IMR-90 (cell line): ENCODE measurements around the gene CSHL1. TPM values are rescaled to one million over a fixed set of nuclear protein-coding genes. Genes with fewer than 3 reads are reported as not detected.

Experiments used
- ATAC-seq: fragments of 200-7000 bp; cut with Tn5 transposase; 2 replicates; pipeline ENCODE4 v1.9.1; 2020; ENCODE audit warnings: low read depth, mild to moderate bottlenecking, moderate library complexity
- BruUV-seq: library from RNA; stranded (reverse); fragments of 400-500 nt; replicated peaks from 2 replicates; lab custom pipeline; 2021; lab: Mats Ljungman, UMichigan
- CTCF ChIA-PET: fragments of 300-600 bp; formaldehyde crosslinking; extraction: SDS; loops from one replicate; lab custom pipeline; 2021; ENCODE audit warnings: antibody characterized with exemption; lab: Yijun Ruan, JAX
- POLR2A ChIA-PET: fragments of 300-600 bp; sonication (Branson Sonifier 250); formaldehyde crosslinking; loops from one replicate; lab custom pipeline; 2022; ENCODE audit warnings: antibody characterized with exemption; ENCODE audit not compliant: unreplicated experiment; lab: Charles Lee
- DNase-seq: peaks from one replicate; pipeline ENCODE4 v3.0.0; 2013
- H2AFZ ChIP-seq: replicated peaks from 2 replicates; pipeline ENCODE3; 2013; ENCODE audit warnings: low read length, mild to moderate bottlenecking; ENCODE audit not compliant: poor library complexity
- H2AK5ac ChIP-seq: 2 replicates; pipeline ENCODE4 v1.6.1; 2013; ENCODE audit warnings: low read depth, low read length, inconsistent platforms
- H2AK9ac ChIP-seq: replicated peaks from 2 replicates; pipeline ENCODE3; 2013; ENCODE audit warnings: mild to moderate bottlenecking, low read depth, low read length, moderate library complexity; ENCODE audit not compliant: poor library complexity
- H2BK120ac ChIP-seq: 2 replicates; pipeline ENCODE4 v1.6.1; 2013; ENCODE audit warnings: low read depth, low read length, inconsistent platforms
- H2BK15ac ChIP-seq: 3 replicates; pipeline ENCODE4 v1.6.1; 2013; ENCODE audit warnings: low read depth, low read length, inconsistent platforms
- H2BK20ac ChIP-seq: 2 replicates; pipeline ENCODE4 v1.6.1; 2013; ENCODE audit warnings: low read depth, mild to moderate bottlenecking, inconsistent platforms, low read length, moderate library complexity
- H2BK5ac ChIP-seq: 2 replicates; pipeline ENCODE4 v1.6.1; 2013; ENCODE audit warnings: mild to moderate bottlenecking, low read depth, low read length, inconsistent platforms; ENCODE audit not compliant: poor library complexity, severe bottlenecking
- H3K14ac ChIP-seq: replicated peaks from 2 replicates; pipeline ENCODE4 v1.6.1; 2013; ENCODE audit warnings: low read depth, low read length, inconsistent platforms
- H3K18ac ChIP-seq: 2 replicates; pipeline ENCODE4 v1.6.1; 2013; ENCODE audit warnings: low read depth, low read length, control low read depth
- H3K23ac ChIP-seq: 2 replicates; pipeline ENCODE4 v1.6.1; 2013; ENCODE audit warnings: low read depth, low read length, inconsistent platforms
- H3K27ac ChIP-seq: 2 replicates; pipeline ENCODE4 v1.5.1; 2013; ENCODE audit warnings: mild to moderate bottlenecking, control low read depth, low read length; ENCODE audit not compliant: insufficient read depth
- H3K27me3 ChIP-seq: 2 replicates; pipeline ENCODE4 v1.6.1; 2013; ENCODE audit warnings: low read length; ENCODE audit not compliant: control insufficient read depth, insufficient read depth
- H3K36me3 ChIP-seq: 2 replicates; pipeline ENCODE4 v1.6.1; 2013; ENCODE audit warnings: low read length, mixed read lengths; ENCODE audit not compliant: control insufficient read depth, insufficient read depth
- H3K4ac ChIP-seq: 2 replicates; pipeline ENCODE4 v1.6.1; 2013; ENCODE audit warnings: low read depth, low read length, inconsistent platforms
- H3K4me1 ChIP-seq: 2 replicates; pipeline ENCODE4 v1.6.1; 2013; ENCODE audit warnings: low read length, mixed read lengths; ENCODE audit not compliant: control insufficient read depth, insufficient read depth
- H3K4me2 ChIP-seq: 2 replicates; pipeline ENCODE4 v1.6.1; 2013; ENCODE audit warnings: low read depth, mild to moderate bottlenecking, control low read depth, low read length, moderate library complexity
- H3K4me3 ChIP-seq: 2 replicates; pipeline ENCODE4 v1.5.1; 2013; ENCODE audit warnings: low read depth, mild to moderate bottlenecking, control low read depth, low read length, moderate library complexity; ENCODE audit not compliant: insufficient read depth
- H3K56ac ChIP-seq: 2 replicates; pipeline ENCODE4 v1.6.1; 2013; ENCODE audit warnings: low read length, inconsistent platforms; ENCODE audit not compliant: insufficient read depth; ENCODE audit errors: extremely low read depth
- H3K79me1 ChIP-seq, 2 experiments: 2 replicates each; pipeline ENCODE4 v1.6.1; 2013; ENCODE audit warnings: low read length in 2 of 2, inconsistent platforms in 1 of 2, low read depth in 1 of 2
- H3K9ac ChIP-seq: 2 replicates; pipeline ENCODE4 v1.6.1; 2013; ENCODE audit warnings: low read depth, low read length, control low read depth
- H3K9me1 ChIP-seq: 2 replicates; pipeline ENCODE4 v1.6.1; 2013; ENCODE audit warnings: low read length, inconsistent platforms; ENCODE audit not compliant: insufficient read depth
- H3K9me3 ChIP-seq: 2 replicates; pipeline ENCODE4 v1.6.1; 2013; ENCODE audit warnings: low read length; ENCODE audit not compliant: control insufficient read depth, insufficient read depth
- H4K20me1 ChIP-seq: 2 replicates; pipeline ENCODE4 v1.6.1; 2013; ENCODE audit warnings: low read length, inconsistent platforms; ENCODE audit not compliant: insufficient read depth
- H4K5ac ChIP-seq: 2 replicates; pipeline ENCODE4 v1.6.1; 2013; ENCODE audit warnings: mild to moderate bottlenecking, low read depth, low read length, control low read depth
- H4K8ac ChIP-seq, 2 experiments: 2 replicates each; pipeline ENCODE4 v1.6.1; 2013; ENCODE audit warnings: low read depth in 2 of 2, low read length in 2 of 2, control low read depth in 1 of 2, inconsistent platforms in 1 of 2
- H4K91ac ChIP-seq: 2 replicates; pipeline ENCODE4 v1.6.1; 2013; ENCODE audit warnings: low read depth, low read length, inconsistent platforms; ENCODE audit not compliant: insufficient read depth
- CEBPB ChIP-seq: IDR thresholded peaks from 2 replicates; pipeline ENCODE4 v1.6.1; 2012; ENCODE audit warnings: low read depth, low read length, improper control_type of control experiment
- CHD1 ChIP-seq: IDR thresholded peaks from 2 replicates; pipeline ENCODE4 v1.6.1; 2012; ENCODE audit warnings: low read depth, low read length, improper control_type of control experiment
- MAZ ChIP-seq: IDR thresholded peaks from 2 replicates; pipeline ENCODE4 v1.6.1; 2012; ENCODE audit warnings: low read depth, mild to moderate bottlenecking, low read length, improper control_type of control experiment, moderate library complexity, borderline replicate concordance
- POLR2A ChIP-seq: IDR thresholded peaks from 2 replicates; pipeline ENCODE4 v1.6.1; 2012; ENCODE audit warnings: mild to moderate bottlenecking, low read depth, low read length
- RCOR1 ChIP-seq: IDR thresholded peaks from 2 replicates; pipeline ENCODE4 v1.6.1; 2012; ENCODE audit warnings: mild to moderate bottlenecking, low read length, improper control_type of control experiment; ENCODE audit not compliant: insufficient replicate concordance
- SMC3 ChIP-seq: fragments of 150-350 bp; IDR thresholded peaks from 2 replicates; pipeline ENCODE4 v1.6.1; 2016; ENCODE audit warnings: low read depth, mild to moderate bottlenecking, antibody characterized with exemption, low read length, moderate library complexity
- WGBS, 2 experiments: methylation state at CpG; one replicate each; pipeline versions ENCODE4 v1.1.5 to v1.1.7; 2013; ENCODE audit warnings: missing lambda C conversion rate in 2 of 2; ENCODE audit not compliant: insufficient read length in 1 of 2; ENCODE audit errors: extremely low coverage in 2 of 2; 5-methylcytosine and 5-hydroxymethylcytosine counted together
- dilution Hi-C: fragments of 300-500 bp; cut with HindIII; formaldehyde crosslinking; loops from one replicate; pipeline ENCODE4 v1.14.3; 2018; ENCODE audit warnings: low sequenced_read_pairs; ENCODE audit not compliant: unreplicated experiment
- in situ Hi-C: fragments of 300-500 bp; cut with MboI; formaldehyde crosslinking; loops from 3 replicates; pipeline ENCODE4 v1.14.3; 2019; ENCODE audit warnings: low sequenced_read_pairs, inconsistent platforms, mixed read lengths
- intact Hi-C: fragments of 100-400 bp; cut with micrococcal nuclease; formaldehyde crosslinking; loops from 2 replicates; pipeline ENCODE4 v1.10.0; 2022
- polyA plus RNA-seq, 3 experiments: library from polyadenylated mRNA; depleted of rRNA; stranded (reverse); fragments of >200 nt; gene quantifications; 2 replicates each; pipeline ENCODE4 v1.2.3, GENCODE V29; 2012; ENCODE audit warnings: low replicate concordance in 1 of 3
- total RNA-seq: library from RNA; depleted of rRNA; stranded (reverse); fragments of >200 nt; gene quantifications from 2 replicates; pipeline ENCODE4 v1.2.3, GENCODE V29; 2012

Gene CSHL1
- total and polyA plus RNA-seq, 2 of the 4 experiments (the other 2 are of a cell fraction) = not detected

DNA sequence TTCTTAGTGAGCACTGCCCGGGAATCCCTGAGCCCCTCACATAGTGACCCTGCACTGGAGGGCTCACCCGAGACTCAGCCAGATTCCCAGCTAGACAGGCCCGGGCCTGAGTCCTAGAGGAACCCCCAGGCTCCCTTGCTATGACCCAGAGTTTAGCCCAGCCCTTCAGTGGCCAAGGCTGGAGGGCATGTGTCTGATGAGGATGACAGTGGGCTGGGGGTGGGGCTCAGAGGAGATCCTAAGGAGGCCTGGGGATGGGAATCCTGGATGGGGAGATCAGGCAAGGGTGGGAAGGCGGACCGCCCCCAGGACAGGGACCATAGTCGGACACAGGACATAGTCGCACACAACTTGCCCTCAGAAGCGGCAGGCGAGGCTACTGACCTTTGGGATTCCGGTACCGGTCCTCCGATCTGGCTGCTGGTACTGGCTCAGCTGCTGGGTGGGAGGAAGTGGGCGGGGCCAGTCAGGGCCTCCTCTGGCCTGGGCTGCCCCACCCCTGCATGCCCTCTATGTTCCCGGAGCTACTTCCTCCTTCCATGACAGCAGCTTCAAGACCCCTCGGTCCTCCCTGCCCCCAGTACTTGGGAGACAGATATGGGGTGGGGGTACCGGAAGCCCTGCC lies 20.0 kb upstream of the CSHL1 start:
- dilution Hi-C loops (no loop called here), in situ Hi-C loops (no loop called here), intact Hi-C loops (no loop called here)
- no peaks in the 10 kb centered on the region for H3K9me3 ChIP-seq
- ChIA-PET POLR2A (no interaction called here), CTCF (no interaction called here)
- H2AFZ ChIP-seq = no peak overlapping the region
- no peak for DNase-seq
- no peak overlapping the region for H2AK9ac ChIP-seq
- H3K79me1 ChIP-seq = no peaks in the 10 kb centered on the region
- H2BK15ac ChIP-seq = no peak overlapping the region
- H2BK120ac ChIP-seq = no peak overlapping the region
- no peak overlapping the region for H4K5ac ChIP-seq
- no peak overlapping the region for H3K56ac ChIP-seq
- no peak overlapping the region for H3K18ac ChIP-seq
- 90% methylated on average over 2 of the region's 16 CpGs; no CpG with 5 or more reads in 1 of the 2 experiments for WGBS, 2 experiments
- no peak overlapping the region for H3K27ac ChIP-seq
- H2BK20ac ChIP-seq = no peak overlapping the region
- no peak overlapping the region for H3K14ac ChIP-seq
- no peak overlapping the region for H3K4ac ChIP-seq
- no peak for TF ChIP-seq MAZ
- TF ChIP-seq CHD1 = no peak
- TF ChIP-seq CEBPB = no peak
- no peak for TF ChIP-seq SMC3
- no peak for TF ChIP-seq POLR2A
- no peak for TF ChIP-seq RCOR1
- no TSS peak for BruUV-seq
- no peak overlapping the region for H2BK5ac ChIP-seq
- H3K23ac ChIP-seq = no peak overlapping the region
- no peaks in the 10 kb centered on the region for H4K20me1 ChIP-seq
- H3K9ac ChIP-seq = no peak overlapping the region
- H2AK5ac ChIP-seq = no peak overlapping the region
- no peak overlapping the region for H3K4me2 ChIP-seq
- H4K91ac ChIP-seq = no peak overlapping the region
- no peaks in the 10 kb centered on the region for H3K9me1 ChIP-seq
- H4K8ac ChIP-seq = no peak overlapping the region
- peaks cover 37% of the 10 kb centered on the region for H3K27me3 ChIP-seq
- H3K4me1 ChIP-seq = no peaks in the 10 kb centered on the region
- H3K4me3 ChIP-seq = no peak overlapping the region
- H3K36me3 ChIP-seq = no peaks in the 10 kb centered on the region
- ATAC-seq = no peak
